NK-92 (cell line): Measurements from ENCODE around the gene UNKL.

Experiments used
- DNase-seq: peaks from one replicate; lab custom pipeline; 2025; ENCODE audit not compliant: unreplicated experiment; lab: John Stamatoyannopoulos, UW

The UNKL gene

DNA sequence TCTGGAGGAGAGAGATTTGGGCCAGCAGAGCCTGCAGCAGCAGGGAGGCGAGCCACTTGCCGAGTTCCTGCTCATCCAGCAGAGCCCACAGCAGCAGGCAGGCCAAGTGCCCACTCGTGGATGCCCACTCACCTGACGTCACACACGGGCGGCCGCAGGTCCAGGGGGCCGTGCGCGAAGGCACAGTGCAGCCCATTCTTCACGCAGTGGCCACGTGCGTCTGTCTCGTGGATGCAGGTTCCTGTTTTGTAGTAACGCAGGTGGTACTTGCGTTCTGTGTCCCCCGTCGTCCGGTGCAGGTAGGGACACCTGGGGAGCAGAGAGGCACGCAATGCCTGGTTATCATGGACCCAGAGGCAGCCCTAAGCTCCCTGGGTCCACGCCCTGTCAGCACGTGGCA is 11.5 kb downstream of the UNKL start:
- no peak for DNase-seq

DNA sequence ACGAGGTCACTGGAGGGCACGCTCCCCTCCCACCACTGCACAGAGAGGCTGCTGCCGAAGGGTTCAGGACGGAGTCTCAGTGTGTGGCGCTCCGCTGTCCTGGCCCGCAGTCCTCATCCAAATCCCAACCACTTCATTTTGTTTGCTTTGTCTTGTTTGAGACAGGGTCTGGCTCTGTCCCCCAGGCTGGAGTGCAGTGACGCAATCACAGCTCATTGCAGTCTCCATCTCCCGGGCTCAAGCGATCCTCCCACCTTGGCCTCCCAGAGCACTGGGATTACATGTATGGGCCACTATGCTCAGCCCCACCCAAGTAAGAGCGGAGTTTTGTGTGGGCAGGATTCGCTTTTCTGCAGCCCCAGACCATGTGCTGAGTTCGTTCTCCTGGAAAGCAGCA is 12.7 kb downstream of the UNKL start:
- no peak for DNase-seq

DNA sequence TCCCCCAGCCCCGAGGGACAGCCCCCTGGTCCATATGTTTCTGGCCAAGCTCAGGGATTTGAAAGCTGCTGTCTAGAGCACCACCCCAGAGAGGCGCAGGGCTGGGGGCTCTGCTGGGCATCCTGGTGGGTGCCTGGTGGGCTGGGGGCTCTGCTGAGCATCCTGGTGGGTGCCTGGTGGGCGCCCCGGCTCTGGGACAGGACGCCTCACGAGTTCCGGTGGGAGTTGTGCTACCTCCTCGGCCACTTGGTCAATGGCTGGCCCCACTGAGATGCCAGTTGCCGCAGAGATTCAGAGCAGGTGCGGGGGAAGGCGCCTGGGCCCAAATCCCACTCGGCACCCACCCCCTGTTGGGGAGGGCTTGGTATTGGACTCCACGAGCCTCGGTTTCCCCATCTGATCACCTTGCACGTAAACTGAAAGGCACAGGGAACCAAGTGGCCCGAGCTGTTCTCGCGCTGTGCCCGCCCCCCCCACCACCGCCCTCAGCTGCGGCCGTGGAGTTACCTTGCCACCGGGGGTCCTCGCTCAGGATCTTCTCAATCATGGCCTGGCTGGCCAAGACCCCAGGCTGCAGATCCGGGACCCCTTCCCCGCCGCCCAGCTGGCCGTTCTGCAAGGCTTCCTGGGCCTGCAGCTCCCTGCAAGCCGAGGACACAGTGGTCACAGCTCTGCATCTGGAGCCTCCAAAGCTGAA is 13.3 kb downstream of the UNKL start:
- DNase-seq, result no peak

DNA sequence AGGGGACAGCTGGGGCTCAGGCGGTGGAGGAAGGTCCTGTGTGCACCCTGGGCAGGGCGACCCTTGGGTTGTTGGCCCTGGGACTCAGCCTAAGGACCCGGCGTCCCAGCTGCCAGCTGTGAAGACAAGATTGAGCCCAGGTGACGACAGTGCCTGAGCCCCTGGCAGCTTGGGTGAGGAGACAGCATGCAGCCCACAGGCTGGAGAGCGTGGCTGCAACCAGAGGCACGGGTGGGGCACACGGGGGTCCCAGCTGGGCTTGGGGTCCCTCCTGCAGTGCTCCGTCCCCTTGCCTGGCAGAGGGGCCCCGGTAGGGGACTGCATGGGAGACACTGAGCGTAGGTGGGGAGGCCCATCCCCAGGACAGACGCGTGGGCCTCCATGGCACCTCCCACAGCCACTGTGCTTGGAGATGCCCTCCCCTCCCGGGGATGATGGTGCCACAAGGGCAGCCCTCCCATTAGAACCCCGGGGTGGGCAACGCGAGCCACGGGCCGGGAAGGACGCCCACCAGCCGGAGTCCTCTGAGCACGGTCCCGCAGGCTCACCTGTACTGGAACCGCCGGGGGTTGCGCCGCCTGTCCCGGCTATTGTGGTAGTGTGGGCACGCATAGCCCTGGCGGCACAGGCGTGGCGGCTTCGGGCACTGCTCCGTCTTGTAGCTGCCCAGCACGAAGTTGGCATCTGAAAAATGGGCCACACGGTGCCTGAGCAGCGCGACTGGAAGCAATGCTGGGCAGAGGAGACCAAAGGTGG is 15.5 kb downstream of the UNKL start:
- DNase-seq, result no peak

DNA sequence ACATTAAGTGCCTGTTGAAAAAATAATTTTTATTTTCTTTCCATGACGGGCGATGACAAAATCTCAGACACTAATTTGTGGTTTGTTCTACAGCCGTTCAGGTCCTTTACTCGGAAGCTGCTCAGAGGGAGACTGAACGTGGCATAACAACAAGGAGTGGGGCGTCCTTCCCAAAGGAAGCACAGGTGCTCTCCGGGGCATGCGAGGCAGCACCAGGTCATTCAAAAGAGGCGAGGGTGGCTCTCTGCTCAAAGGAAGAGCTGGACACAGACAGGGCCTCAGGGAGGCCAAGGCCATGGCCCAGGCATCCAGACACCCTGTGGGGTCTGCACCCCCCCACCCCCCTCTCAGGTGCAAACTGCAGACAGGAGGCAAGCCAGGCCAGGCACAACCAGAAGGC is 16.2 kb downstream of the UNKL start:
- DNase-seq, result no peak

DNA sequence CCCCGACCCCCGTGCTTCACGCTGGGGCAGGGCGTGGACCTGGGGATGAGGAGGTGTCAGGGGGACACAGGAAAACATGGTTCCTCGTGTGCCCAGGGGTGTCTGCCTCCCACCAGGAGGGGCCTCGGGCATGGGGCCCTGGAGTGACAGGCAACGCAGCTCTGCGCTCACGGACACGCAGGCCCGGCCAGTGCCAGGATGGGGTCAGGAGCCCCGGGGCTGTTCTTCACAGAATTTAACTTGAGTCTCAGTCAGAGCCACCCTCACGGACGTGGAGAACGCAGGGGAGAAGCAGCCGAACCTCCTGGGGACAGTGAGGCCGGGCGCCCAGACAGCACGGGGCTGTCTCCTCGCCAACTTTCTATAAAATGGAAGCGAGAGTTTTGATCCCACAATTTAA is 16.7 kb downstream of the UNKL start:
- no peak for DNase-seq

DNA sequence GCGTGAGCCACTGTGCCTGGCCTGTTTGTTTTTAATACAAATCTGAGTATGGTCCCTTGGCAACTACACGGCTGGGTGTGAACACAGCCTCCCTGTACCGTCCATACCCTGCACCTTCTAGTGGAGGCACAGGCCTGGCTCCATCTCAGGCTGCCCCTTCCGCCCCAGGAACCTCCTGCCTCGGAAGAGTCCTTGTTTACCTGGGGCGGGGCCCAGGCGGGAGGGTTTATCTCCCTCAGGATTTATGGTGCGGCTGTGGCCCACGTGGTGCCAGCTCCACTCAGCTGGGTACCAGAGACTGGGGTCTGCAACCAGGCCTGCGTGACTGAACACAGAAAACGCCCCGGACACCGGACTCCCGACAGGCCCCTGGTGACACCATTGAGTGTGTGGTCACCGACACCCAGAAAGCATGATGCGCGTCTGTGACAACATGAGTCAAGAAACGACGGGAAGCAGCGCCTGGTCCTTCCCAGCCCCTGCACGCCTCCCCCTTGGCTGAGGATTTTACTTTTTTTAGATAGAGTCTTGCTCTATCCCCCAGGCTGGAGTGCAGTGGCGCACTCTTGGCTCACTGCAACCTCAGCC is 19.0 kb downstream of the UNKL start:
- no peak for DNase-seq

DNA sequence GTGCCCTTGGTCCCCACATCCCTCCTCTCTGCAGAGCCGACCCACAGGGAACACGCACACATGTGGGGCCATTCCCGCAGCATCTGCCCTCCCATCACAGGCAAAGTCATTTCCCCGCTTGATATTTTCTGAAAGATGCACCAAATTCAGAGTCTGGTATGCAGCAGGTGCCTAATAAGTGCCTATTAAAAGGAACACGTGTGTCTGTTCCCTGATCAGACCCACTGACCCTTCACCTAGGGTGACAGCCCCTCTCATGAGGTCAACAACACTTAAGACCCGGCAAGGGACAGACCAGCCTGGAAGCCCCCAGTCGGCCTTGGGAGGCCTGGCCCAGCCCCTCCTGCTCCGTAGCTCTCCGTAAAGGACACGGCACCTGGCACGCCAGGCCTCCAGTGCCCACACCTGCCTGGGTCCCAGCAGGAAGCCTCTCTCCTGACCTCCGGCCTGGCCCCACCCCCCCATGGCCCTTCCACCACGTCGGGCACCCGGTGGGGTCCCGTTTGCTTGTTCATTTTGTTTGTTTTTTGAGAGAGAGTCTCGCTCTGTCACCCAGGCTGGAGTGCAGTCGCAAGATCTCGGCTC is 20.0 kb downstream of the UNKL start:
- DNase-seq, result no peak

DNA sequence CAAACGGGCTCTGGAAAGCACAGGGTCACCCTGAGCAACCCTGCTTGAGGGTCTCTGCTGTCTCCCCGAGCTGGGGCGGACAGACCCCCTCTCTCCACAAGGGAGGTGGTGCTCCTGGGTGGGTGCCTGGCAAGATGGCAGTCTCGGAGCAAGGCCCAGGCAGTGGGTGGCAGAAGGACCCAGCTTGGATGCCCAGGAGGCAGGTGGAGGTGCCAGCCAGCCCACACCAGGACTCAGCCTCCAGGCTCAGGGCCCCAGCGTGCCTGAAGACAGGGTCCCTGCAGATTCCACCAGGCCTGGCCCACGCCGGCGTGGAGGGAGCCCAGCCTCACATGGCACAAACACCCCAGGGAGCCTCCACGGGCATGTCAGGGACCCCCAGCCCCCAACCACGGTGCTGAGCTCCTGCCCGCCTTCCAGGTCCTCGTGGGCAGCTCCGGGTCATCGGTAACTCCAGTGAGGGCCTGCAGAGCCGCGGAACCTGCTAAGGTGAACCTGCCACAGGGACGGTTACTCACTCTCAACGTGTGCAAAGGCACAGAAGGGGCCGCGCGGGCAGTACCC is 20.8 kb downstream of the UNKL start:
- DNase-seq, result no peak

DNA sequence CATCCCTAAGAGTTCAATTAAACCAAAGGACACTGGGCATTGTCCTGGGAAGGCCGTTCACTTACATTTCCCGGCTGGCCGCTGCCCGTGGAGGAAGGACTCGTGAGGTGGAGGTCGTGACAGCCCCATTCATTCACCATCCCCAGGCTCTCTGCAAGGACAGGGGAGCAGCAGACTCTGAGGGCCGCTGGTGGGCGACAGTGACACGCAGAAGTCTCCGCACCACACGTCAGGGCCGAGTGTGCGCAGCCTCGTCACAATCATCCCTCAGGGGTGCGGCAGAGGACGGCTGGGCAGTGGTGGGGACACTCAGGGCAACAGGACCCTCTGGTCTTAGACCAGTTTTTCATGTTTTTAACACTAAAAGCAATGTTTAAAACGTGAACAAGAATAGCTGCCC is 21.7 kb downstream of the UNKL start:
- DNase-seq, result no peak

DNA sequence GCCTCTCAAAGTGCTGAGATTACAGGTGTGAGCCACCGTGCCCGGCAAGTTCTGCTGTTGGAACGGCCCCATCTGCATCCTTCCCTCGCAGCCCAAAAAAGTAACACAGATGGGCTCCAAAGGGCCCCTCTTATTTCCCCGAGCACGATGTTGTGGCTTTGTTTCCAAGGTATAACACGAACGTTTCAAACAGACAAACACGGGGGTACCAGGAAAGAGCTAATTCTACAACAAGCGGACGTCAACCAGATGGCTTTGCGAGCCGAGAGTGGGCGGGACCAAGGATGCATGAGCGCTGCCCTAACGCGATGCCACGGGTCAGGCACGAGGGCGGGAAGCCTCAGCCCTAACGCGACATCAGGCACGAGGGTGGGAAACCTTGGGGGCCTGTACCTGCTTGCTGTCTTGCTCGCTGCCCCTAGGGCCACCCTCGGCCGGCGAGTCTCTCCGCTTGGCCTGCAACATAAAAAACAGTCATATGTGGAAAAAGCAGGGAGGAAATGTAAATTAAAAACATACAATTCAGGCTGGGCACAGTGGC is 24.2 kb downstream of the UNKL start:
- DNase-seq, result no peak

DNA sequence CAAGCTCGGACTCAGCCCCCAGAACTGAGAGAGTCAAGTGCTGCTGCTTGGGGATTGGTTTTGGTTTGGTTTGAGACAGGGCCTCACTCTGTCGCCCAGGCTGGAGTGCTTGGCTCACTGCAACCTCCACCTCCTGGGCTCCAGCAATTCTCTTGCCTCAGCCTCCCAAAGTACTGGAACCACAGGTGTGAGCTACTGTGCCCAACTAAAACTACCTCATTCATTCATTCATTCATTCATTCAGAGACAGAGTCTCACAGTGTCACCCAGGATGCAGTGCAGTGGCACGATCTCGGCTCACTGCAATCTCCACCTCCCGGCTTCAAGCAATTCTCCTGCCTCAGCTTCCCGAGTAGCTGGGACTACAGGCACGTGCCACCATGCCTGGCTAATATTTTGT is 24.7 kb downstream of the UNKL start:
- no peak for DNase-seq

DNA sequence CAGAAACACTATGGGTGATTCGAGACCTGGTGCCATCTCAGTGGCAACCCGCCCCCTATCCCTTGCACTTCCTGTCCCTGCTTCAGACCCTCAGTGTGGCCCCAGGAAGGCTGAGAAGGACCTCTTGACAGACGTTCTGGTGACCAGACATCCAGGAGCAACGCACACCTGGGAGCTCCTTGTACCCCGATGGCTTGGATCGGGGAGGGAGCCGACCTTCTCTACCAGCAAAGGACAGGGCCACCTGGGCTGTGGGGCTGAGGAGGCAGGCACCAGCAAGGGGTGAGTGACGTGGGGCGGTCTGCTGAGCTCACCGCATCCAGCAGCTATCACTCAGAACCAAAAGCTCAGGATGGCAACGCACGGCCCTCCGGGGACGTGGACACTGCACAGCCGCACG is 27.2 kb downstream of the UNKL start:
- no peak for DNase-seq

DNA sequence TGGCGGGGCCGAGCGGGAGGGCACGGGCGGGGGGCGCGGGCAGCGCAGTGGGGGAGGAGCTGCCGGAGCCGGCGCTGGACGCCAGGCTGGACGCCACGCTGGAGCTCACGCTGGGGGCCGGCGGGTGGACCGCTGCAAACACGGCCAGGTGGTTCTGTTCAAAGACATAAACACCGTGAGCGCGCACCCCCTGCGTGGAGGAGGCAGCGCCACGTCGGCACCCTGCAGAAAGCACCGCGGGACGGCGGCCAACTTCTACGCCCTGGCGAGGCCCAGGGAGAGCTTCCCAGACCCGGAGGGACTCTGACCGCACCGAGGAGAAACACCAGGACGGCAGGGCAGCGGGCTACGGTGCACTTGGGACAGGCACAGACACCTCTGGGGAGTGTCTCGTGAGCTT is 29.3 kb downstream of the UNKL start:
- DNase-seq, result no peak

DNA sequence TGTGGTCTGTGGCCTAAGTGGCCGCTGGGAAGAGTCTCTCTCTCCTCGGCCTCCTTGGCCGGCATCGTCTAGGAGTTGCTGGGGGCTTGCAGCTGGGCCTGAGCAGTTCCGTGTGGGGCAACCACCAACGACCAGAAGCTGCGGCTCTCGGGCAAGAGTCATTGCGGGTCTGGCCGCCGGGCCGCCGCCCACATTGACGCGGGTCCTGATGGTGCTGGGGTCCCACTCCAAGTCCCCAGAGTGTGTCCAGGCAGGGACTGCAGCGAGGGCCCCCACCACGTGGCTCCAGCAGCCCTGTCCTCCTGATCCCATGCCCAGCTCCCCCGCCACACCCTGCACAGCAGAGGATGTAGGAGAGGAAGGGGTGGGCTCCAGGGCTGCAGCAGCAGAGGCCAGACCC is 30.9 kb downstream of the UNKL start:
- DNase-seq, result no peak

DNA sequence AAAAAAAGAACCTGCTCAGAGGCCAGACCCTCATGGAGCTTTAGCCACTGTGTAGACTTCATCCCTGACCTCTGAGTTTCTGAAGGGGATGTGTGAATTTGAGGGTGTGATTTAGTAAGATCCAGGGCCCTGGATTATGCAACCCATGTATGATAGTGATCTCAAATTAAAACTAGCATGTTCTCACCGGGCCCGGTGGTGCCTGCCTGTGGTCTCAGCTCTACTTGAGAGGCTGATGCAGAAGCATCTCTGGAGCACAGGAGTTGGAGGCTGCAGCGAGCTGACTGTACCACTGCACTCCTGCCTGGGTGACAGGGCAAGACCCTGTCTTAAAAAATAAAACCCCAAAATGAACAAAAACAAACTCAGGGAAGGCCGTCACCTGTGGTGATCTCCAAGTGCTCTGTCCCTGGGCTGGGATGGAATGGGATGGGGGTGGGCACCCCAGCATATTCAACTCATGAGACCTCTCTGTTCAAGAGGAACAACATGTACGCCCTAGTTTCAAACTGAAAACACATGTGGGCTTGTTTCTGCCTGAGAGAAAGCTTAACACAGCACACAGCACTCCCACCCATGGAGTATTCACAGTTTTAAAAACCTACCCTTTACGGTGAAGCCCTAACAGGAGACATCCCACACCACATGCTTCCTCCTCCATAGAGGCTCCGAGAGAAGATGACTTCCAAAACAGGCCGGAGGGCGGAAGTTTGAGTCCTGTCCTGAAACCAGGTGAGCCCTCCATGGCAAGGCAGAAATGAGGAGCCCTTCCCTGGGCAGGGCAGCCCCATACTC is 32.7 kb downstream of the UNKL start:
- DNase-seq, result no peak

DNA sequence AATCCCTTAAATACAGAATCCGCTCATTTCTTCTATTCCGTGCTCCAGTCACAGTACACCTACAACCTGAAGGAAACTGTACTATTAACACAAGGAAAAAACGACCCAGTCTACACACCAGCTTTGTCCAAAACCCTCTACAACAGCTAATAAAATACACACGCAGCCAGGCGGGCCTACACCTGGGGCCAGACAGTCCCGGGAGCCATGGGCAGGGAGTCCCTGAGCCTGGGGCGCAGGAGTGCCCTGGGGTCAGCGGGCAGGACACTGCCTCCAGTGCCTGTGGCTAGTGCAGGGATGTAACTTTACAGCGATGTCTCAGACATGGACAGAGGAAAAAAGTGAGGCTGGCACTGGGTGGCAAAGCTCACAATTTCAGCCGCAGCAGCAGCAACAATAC is 34.3 kb downstream of the UNKL start:
- no peak for DNase-seq

DNA sequence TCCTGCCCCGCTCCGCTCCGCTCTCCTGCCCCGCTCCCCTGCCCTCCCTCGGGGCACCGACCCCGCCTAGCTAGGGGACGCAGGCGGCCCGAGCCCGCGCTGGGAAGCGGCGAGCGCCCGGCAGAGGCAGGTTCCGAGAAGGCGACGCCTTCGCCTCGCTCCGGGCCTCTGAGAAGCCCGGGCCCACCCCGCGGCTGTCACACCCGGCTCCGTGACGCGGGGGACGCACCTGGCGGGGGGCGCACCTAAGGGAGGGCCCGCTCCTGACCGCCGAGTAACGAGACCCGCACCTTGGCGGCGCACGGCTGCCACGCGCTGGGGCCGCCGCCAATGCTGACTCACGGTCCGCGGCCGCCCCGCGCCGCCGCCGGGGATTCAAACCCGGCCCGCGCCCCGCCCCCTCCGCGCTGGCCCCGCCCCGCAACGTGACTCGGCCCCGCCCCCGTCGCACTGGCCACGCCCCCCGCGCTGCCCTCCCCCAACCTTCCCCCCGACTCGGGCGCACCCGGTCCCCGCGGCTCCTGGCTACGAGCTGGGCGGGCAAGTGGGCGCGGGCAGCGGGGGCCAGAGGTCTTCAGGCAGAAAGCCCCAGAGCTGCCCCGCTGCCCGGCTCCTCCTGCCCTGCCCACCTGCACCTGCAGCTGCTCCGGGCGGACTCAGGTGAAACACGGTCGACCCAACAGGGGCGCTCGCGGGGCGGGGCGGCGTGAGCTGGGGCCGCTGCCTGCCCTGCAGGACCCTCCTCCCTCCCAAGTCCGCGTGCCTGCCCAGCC is 35.0 kb downstream of the UNKL start:
- DNase-seq, result no peak

DNA sequence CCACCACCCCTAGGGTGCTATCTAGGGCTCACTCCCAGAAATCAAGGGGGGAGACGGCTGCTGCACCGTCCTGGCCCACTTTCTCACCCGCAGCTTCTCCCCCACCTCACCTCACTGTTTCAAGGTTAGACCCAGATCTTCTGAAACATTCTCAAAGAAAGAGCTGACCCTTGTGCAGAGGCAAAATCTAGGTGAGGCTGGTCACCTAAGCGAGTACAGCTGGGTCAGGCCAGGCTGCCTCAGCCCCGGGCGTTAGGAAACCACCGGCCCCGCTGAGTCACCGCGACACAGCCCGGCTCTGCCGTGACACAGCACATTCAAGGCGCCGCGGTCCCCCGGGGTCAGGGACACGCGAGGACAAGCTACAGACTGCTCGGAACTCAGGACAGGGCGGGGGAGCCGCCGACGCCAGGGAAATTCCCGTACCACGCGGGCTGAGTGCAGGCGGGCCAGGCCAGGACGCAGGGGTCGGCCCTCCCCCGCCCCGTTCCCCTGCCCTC is 35.6 kb downstream of the UNKL start:
- no peak for DNase-seq
